Retinal pigment epithelial cell (primary cell): ENCODE results near the gene PCSK2.

Experiments used
- DNase-seq: peaks from one replicate; pipeline ENCODE4 v3.0.0-alpha.2; 2010; ENCODE audit warnings: low read depth
- H3K4me3 ChIP-seq: 2 replicates; pipeline ENCODE4 v1.5.1; 2011; ENCODE audit warnings: mild to moderate bottlenecking, low read length, control low read depth, moderate library complexity
- TF ChIP-seq, protein P1 (sequence below): conservative IDR thresholded peaks from 2 replicates; pipeline ENCODE4 v1.5.1; 2011; ENCODE audit warnings: low read depth, low read length, control low read depth, inconsistent platforms

PCSK2 gene

GRCh38 chr20:17530153-17530552 lies 303.3 kb downstream of the PCSK2 start:
- H3K4me3 ChIP-seq: no peak overlapping the region
- TF ChIP-seq, protein P1, sequence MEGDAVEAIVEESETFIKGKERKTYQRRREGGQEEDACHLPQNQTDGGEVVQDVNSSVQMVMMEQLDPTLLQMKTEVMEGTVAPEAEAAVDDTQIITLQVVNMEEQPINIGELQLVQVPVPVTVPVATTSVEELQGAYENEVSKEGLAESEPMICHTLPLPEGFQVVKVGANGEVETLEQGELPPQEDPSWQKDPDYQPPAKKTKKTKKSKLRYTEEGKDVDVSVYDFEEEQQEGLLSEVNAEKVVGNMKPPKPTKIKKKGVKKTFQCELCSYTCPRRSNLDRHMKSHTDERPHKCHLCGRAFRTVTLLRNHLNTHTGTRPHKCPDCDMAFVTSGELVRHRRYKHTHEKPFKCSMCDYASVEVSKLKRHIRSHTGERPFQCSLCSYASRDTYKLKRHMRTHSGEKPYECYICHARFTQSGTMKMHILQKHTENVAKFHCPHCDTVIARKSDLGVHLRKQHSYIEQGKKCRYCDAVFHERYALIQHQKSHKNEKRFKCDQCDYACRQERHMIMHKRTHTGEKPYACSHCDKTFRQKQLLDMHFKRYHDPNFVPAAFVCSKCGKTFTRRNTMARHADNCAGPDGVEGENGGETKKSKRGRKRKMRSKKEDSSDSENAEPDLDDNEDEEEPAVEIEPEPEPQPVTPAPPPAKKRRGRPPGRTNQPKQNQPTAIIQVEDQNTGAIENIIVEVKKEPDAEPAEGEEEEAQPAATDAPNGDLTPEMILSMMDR: no peak
- no peak for DNase-seq

DNA sequence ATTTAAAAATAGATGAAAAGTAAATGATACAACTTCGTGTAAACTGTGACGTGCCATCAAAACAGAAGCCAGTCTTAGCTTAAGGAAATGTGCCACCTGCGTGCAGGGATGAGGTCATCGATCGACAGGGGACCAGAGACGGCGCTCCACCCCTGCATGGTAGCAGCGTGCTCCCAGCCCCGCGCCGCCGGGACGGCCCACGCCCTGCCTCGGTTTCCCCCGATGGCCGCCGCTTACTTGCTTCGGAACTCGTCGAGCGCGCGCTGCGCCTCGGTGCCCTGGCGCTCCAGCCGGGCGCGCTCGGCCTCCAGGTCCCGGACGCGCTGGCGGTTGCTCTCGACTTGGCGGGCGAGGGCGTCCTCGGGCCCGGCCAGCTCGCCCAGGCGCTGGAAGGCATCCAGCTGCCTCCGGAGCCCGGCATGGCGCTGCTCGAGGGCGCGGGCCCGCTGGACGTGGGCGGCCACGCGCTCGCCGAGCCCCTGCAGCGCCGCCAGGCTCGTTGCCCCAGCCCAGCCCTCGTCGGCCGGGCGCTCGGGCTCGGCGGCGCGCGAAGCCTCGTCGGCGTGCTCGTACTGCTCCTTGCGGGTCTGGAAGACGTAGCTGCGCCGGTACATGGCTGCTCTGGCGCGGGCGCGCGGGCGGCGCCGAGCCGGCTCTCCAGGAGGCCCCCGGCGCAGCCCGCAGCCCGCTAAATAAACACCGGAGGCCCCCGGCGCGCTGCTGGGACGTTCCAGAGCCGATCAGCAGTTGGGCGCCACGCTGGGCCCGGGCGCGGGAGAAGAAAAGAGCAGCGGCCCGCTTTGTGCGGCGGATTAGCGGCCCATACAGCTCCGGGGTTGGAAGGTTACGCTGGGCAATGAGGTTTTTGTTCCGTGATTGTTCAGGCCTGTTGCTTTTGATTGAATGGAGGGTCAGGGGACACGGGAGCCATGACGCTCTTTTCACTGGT lies 304.1 kb downstream of the PCSK2 start, which contains the start of gene BFSP1:
Gene BFSP1 (minus strand): TSS at position 664 of the 949 bp plus-strand sequence. CDS start 50 bp downstream, at position 614.
- no peak for DNase-seq
- TF ChIP-seq, protein P1: no peak
- peak within 1 kb of the TSS; percentile 45 for H3K4me3 ChIP-seq

DNA sequence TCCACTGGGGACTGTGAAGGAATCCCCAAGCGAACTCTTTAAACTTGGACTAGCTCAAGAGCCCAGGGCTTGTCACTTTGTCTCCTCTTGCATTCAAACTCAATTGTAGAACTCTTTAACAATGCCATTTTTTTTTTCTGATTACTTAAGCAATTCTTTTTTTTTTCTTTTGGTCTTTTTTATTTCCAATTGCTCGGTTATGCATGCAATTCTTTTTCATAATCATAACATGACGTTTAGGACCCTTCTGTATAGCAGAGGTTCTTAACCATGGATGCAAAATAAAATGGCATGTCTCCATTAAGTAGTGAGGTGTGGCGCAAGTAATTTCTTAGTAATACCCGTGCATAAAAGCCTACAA lies 304.8 kb downstream of the PCSK2 start:
- peak overlapping the region; percentile 42 for H3K4me3 ChIP-seq
- TF ChIP-seq, protein P1: no peak
- DNase-seq: no peak

DNA sequence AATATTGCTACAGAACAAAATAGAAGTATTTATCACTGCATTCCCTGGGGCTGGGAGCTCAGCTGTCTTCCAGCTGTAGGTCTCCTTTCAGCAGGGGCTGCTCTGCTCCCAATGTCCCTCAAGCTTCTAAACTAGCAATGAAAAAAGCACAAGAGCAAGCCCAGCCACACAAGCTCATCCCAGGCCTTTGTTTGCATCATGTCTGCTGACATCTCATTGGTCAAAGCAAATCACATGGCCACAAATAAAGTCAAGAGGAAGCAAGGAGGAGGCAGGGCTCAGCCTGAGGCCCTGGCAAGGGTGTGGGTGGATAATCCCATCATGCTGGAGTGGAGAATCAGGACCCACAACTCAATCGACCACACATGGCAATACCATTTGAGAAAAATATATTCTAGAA lies 306.6 kb downstream of the PCSK2 start:
- no peak for DNase-seq
- TF ChIP-seq, protein P1: no peak
- no peak overlapping the region for H3K4me3 ChIP-seq

DNA sequence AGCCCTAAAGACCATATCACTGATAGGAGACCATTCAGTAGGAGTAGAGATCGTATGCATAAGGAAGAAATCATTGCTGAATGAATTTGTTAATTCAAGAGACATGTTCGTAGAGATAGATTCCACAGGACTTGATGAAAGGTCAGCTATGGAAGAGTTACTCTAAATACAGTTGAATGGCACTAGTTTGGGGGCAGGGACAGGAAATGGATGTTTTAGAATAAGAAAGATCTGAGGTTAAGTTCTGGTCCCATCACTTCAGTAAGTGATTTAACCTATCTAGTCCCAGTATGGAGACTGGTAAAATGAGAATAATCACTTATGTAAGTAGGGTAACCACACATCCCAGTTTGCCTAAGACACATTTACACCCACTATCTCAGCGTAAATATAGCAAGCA lies 307.2 kb downstream of the PCSK2 start:
- H3K4me3 ChIP-seq: no peak overlapping the region
- no peak for DNase-seq
- TF ChIP-seq, protein P1: no peak
